ENCODE data around the gene FOXI1.

The FOXI1 gene

DNA sequence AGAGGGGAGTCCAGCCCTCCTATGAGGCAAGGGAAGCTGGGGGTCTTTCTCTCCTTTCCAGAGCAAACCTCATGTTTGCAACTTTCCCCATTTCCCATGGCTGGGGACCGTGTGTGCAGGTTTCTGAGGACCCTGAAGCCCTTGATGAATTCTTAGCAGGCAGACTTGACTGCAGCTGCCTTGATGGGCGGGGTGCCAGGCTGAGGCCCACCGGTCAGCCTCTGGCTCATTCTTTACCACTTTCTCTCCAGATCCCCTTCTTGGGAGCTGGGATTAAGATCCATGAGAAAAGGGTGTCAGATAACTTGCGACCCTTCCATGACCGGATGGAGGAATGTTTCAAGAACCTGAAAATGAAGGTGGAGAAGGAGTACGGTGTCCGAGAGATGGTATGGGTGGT, 30.0 kb upstream of the FOXI1 start (continued):
- TF ChIP-seq, protein P1, sequence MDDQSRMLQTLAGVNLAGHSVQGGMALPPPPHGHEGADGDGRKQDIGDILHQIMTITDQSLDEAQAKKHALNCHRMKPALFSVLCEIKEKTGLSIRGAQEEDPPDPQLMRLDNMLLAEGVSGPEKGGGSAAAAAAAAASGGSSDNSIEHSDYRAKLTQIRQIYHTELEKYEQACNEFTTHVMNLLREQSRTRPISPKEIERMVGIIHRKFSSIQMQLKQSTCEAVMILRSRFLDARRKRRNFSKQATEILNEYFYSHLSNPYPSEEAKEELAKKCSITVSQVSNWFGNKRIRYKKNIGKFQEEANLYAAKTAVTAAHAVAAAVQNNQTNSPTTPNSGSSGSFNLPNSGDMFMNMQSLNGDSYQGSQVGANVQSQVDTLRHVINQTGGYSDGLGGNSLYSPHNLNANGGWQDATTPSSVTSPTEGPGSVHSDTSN (CRISPR knock-in tag; IDR thresholded peaks at IDR 0.05): no peak

- TF ChIP-seq ZNF776 (tag by site-specific recombination; IDR thresholded peaks at IDR 0.05; ENCODE audit: borderline replicate concordance): no peak
- TF ChIP-seq ZBTB10 (tag by site-specific recombination; IDR thresholded peaks at IDR 0.05): no peak
- no peak for TF ChIP-seq HOXA7 (CRISPR knock-in tag; IDR thresholded peaks at IDR 0.05; ENCODE audit: borderline replicate concordance)
- TF ChIP-seq WT1 (tag by site-specific recombination; IDR thresholded peaks at IDR 0.05): no peak
- no peak for TF ChIP-seq ZNF404 (tag by site-specific recombination; IDR thresholded peaks at IDR 0.05)
- TF ChIP-seq ZNF521 (tag by site-specific recombination; IDR thresholded peaks at IDR 0.05): no peak
- TF ChIP-seq ZNF585B (tag by site-specific recombination; IDR thresholded peaks at IDR 0.05): no peak
- TF ChIP-seq ZBTB20 (tag by site-specific recombination; IDR thresholded peaks at IDR 0.05): no peak
- TF ChIP-seq, protein P2, sequence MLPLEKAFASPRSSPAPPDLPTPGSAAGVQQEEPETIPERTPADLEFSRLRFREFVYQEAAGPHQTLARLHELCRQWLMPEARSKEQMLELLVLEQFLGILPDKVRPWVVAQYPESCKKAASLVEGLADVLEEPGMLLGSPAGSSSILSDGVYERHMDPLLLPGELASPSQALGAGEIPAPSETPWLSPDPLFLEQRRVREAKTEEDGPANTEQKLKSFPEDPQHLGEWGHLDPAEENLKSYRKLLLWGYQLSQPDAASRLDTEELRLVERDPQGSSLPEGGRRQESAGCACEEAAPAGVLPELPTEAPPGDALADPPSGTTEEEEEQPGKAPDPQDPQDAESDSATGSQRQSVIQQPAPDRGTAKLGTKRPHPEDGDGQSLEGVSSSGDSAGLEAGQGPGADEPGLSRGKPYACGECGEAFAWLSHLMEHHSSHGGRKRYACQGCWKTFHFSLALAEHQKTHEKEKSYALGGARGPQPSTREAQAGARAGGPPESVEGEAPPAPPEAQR (tag by site-specific recombination; IDR thresholded peaks at IDR 0.05): no peak
- no peak for TF ChIP-seq ZNF148 (tag by site-specific recombination; IDR thresholded peaks at IDR 0.05; ENCODE audit: borderline replicate concordance)
- no peak for TF ChIP-seq ZNF169 (tag by site-specific recombination; IDR thresholded peaks at IDR 0.05)
- TF ChIP-seq ZNF223 (tag by site-specific recombination; IDR thresholded peaks at IDR 0.05): no peak
- no peak for TF ChIP-seq ZNF202 (tag by site-specific recombination; IDR thresholded peaks at IDR 0.05; ENCODE audit: borderline replicate concordance)
- no peak for TF ChIP-seq ZNF433 (tag by site-specific recombination; IDR thresholded peaks at IDR 0.05; ENCODE audit: low read depth)
- no peak for TF ChIP-seq ZNF138 (tag by site-specific recombination; IDR thresholded peaks at IDR 0.05; ENCODE audit: borderline replicate concordance)
- TF ChIP-seq GLI2 (tag by site-specific recombination; IDR thresholded peaks at IDR 0.05; ENCODE audit: borderline replicate concordance, low read depth): no peak
- Histone ChIP-seq H3K4me1 (ENCODE audit: control insufficient read depth, insufficient read depth, low read length) (no peaks in the 10 kb centered on the region), H3K36me3 (ENCODE audit: control insufficient read depth in 2 of 2, insufficient read depth in 1 of 2, low read length in 2 of 2) (no peaks in the 10 kb centered on the region), H3K4me3 (ENCODE audit: low read depth, low read length) (no peak overlapping the region), H3K9me3 (ENCODE audit: control insufficient read depth, insufficient read depth, low read depth, low read length) (no peaks in the 10 kb centered on the region), H3K27ac (ENCODE audit: extremely low read depth, low read depth, low read length) (no peak overlapping the region)
- ChIA-PET CTCF (no interaction called here), POLR2A (no interaction called here)
Measured at GRCh38 chr5:170076211-170076610, 29.5 kb upstream of the FOXI1 start.

DNA sequence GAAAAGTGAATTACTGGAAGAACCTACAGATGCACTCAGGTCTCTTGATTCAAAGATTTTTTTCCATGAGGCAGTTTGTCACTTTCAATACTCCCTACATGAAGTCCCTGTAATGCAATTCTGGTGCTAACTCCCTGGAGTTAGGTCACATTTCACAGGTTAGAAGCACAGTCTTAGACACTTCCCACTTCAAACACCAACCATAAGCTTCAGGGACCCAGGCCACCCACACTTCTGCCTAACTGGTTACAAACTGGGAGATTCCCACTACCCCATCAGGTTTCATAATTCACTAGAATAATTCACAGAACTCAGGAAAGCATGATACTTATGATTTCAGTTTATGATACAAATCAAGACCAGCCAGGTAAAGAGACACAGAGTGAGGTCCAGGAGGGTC, 29.0 kb upstream of the FOXI1 start:
- no peaks in the 10 kb centered on the region for H3K4me1 ChIP-seq (ENCODE audit: control insufficient read depth, insufficient read depth, low read length)
- CTCF ChIA-PET: no interaction called here
- TF ChIP-seq ZBTB8A (tag by site-specific recombination; IDR thresholded peaks at IDR 0.05): no peak
- no peak for TF ChIP-seq ZNF639 (tag by site-specific recombination; IDR thresholded peaks at IDR 0.05)
- TF ChIP-seq ZBTB17 (tag by site-specific recombination; IDR thresholded peaks at IDR 0.05): no peak
- TF ChIP-seq ZNF366 (tag by site-specific recombination; conservative IDR thresholded peaks at IDR 0.05): no peak
- TF ChIP-seq ZNF449 (tag by site-specific recombination; IDR thresholded peaks at IDR 0.05): no peak
- no peak for TF ChIP-seq SP2 (tag by site-specific recombination; IDR thresholded peaks at IDR 0.05)

More for the DNA sequence above, 29.0 kb upstream of the FOXI1 start:
- POLR2A ChIA-PET: no interaction called here
- Histone ChIP-seq H3K9me3 (ENCODE audit: control insufficient read depth, insufficient read depth, low read depth, low read length) (no peaks in the 10 kb centered on the region), H3K36me3 (ENCODE audit: control insufficient read depth in 2 of 2, insufficient read depth in 1 of 2, low read length in 2 of 2) (no peaks in the 10 kb centered on the region), H3K4me3 (ENCODE audit: low read depth, low read length) (no peak overlapping the region), H3K27ac (ENCODE audit: extremely low read depth, low read depth, low read length) (no peak overlapping the region)

All from HEK293 (cell line).